ENCODE results near the gene RNH1.
A peak's percentile ranks its signal among the peaks of the same experiment; 100 is the strongest.

The RNH1 gene

GRCh38 chr11:548700-549603 lies 41.9 kb upstream of the RNH1 start:
- Histone ChIP-seq H3K4me3 (ENCODE audit: low read length) (no peak overlapping the region), H2BK5ac (ENCODE audit: low read length) (no peak overlapping the region), H3K79me1 (ENCODE audit: low read length) (no peaks in the 10 kb centered on the region), H2BK120ac (ENCODE audit: low read depth, low read length) (no peak overlapping the region), H3K27me3 (ENCODE audit: insufficient read depth, low read length, poor library complexity) (no peaks in the 10 kb centered on the region), H3K27ac (ENCODE audit: low read depth, low read length) (no peak overlapping the region), H3K56ac (ENCODE audit: low read length) (no peak overlapping the region), H3K9ac (ENCODE audit: low read length) (no peak overlapping the region), H2AK5ac (ENCODE audit: low read length) (no peak overlapping the region), H4K5ac (ENCODE audit: low read length) (no peak overlapping the region), H3K4me2 (ENCODE audit: low read length) (no peak overlapping the region), H3K18ac (ENCODE audit: low read length) (no peak overlapping the region), H3K79me2 (ENCODE audit: control insufficient read depth, insufficient read depth, low read length) (no peaks in the 10 kb centered on the region), H3K36me3 (ENCODE audit: control insufficient read depth, insufficient read depth, low read length) (no peaks in the 10 kb centered on the region), H3K4me1 (ENCODE audit: control insufficient read depth, low read depth, low read length) (no peaks in the 10 kb centered on the region), H3K4ac (ENCODE audit: low read depth, low read length) (no peak overlapping the region), H2BK15ac (replicated peaks; ENCODE audit: low read depth) (no peak overlapping the region), H3K23ac (ENCODE audit: low read length) (no peak overlapping the region), H4K8ac (ENCODE audit: low read depth, low read length) (no peak overlapping the region)
- WGBS (ENCODE audit: extremely low coverage, insufficient coverage, low lambda C conversion rate): no CpG with 5 or more reads among the region's 32 CpGs
- peak; percentile 70 for DNase-seq

- no peaks in the 10 kb centered on the region for H3K4me1 ChIP-seq (ENCODE audit: control insufficient read depth, low read depth, low read length)
- no peak overlapping the region for H4K5ac ChIP-seq (ENCODE audit: low read length)
- no peak overlapping the region for H3K56ac ChIP-seq (ENCODE audit: low read length)
- no peak overlapping the region for H3K18ac ChIP-seq (ENCODE audit: low read length)
- no peaks in the 10 kb centered on the region for H3K36me3 ChIP-seq (ENCODE audit: control insufficient read depth, insufficient read depth, low read length)
- no peak overlapping the region for H2BK15ac ChIP-seq (replicated peaks; ENCODE audit: low read depth)
- no peak overlapping the region for H2BK5ac ChIP-seq (ENCODE audit: low read length)
- no peaks in the 10 kb centered on the region for H3K79me1 ChIP-seq (ENCODE audit: low read length)
- H2BK120ac ChIP-seq (ENCODE audit: low read depth, low read length): no peak overlapping the region
- no peak overlapping the region for H3K4me3 ChIP-seq (ENCODE audit: low read length)
- no peak overlapping the region for H3K23ac ChIP-seq (ENCODE audit: low read length)
- no peak overlapping the region for H3K4ac ChIP-seq (ENCODE audit: low read depth, low read length)
- H4K8ac ChIP-seq (ENCODE audit: low read depth, low read length): no peak overlapping the region
- H3K4me2 ChIP-seq (ENCODE audit: low read length): no peak overlapping the region
- no peak overlapping the region for H3K27ac ChIP-seq (ENCODE audit: low read depth, low read length)
- H3K27me3 ChIP-seq (ENCODE audit: insufficient read depth, low read length, poor library complexity): no peaks in the 10 kb centered on the region
- H3K79me2 ChIP-seq (ENCODE audit: control insufficient read depth, insufficient read depth, low read length): no peaks in the 10 kb centered on the region
- no CpG with 5 or more reads among the region's 11 CpGs for whole genome bisulfite sequencing (ENCODE audit: extremely low coverage, insufficient coverage, low lambda C conversion rate)
- H3K9ac ChIP-seq (ENCODE audit: low read length): no peak overlapping the region
- H2AK5ac ChIP-seq (ENCODE audit: low read length): no peak overlapping the region
- no peak for DNase-seq
Observed at GRCh38 chr11:545171-545570, 38.1 kb upstream of the RNH1 start.

GRCh38 chr11:544817-545166 lies 37.8 kb upstream of the RNH1 start:
- Histone ChIP-seq H2BK120ac (ENCODE audit: low read depth, low read length) (no peak overlapping the region), H3K4me1 (ENCODE audit: control insufficient read depth, low read depth, low read length) (no peaks in the 10 kb centered on the region), H3K27me3 (ENCODE audit: insufficient read depth, low read length, poor library complexity) (no peaks in the 10 kb centered on the region), H3K27ac (ENCODE audit: low read depth, low read length) (no peak overlapping the region), H4K5ac (ENCODE audit: low read length) (no peak overlapping the region), H2BK5ac (ENCODE audit: low read length) (no peak overlapping the region), H2AK5ac (ENCODE audit: low read length) (no peak overlapping the region), H3K4me2 (ENCODE audit: low read length) (no peak overlapping the region), H3K56ac (ENCODE audit: low read length) (no peak overlapping the region), H3K18ac (ENCODE audit: low read length) (no peak overlapping the region), H3K9ac (ENCODE audit: low read length) (no peak overlapping the region), H3K4me3 (ENCODE audit: low read length) (no peak overlapping the region), H3K23ac (ENCODE audit: low read length) (no peak overlapping the region), H3K79me1 (ENCODE audit: low read length) (no peaks in the 10 kb centered on the region), H2BK15ac (replicated peaks; ENCODE audit: low read depth) (no peak overlapping the region), H3K4ac (ENCODE audit: low read depth, low read length) (no peak overlapping the region), H4K8ac (ENCODE audit: low read depth, low read length) (no peak overlapping the region), H3K36me3 (ENCODE audit: control insufficient read depth, insufficient read depth, low read length) (no peaks in the 10 kb centered on the region), H3K79me2 (ENCODE audit: control insufficient read depth, insufficient read depth, low read length) (no peaks in the 10 kb centered on the region)
- no peak for DNase-seq
- WGBS (ENCODE audit: extremely low coverage, insufficient coverage, low lambda C conversion rate): no CpG with 5 or more reads among the region's 5 CpGs

- Histone ChIP-seq H4K8ac (ENCODE audit: low read depth, low read length) (no peak overlapping the region), H3K79me1 (ENCODE audit: low read length) (no peaks in the 10 kb centered on the region), H3K23ac (ENCODE audit: low read length) (no peak overlapping the region), H3K27ac (ENCODE audit: low read depth, low read length) (no peak overlapping the region), H2BK5ac (ENCODE audit: low read length) (no peak overlapping the region), H3K9ac (ENCODE audit: low read length) (no peak overlapping the region), H2BK120ac (ENCODE audit: low read depth, low read length) (no peak overlapping the region), H3K27me3 (ENCODE audit: insufficient read depth, low read length, poor library complexity) (no peaks in the 10 kb centered on the region), H2AK5ac (ENCODE audit: low read length) (no peak overlapping the region), H2BK15ac (replicated peaks; ENCODE audit: low read depth) (no peak overlapping the region), H3K18ac (ENCODE audit: low read length) (no peak overlapping the region), H3K36me3 (ENCODE audit: control insufficient read depth, insufficient read depth, low read length) (no peaks in the 10 kb centered on the region), H3K4me3 (ENCODE audit: low read length) (no peak overlapping the region), H3K56ac (ENCODE audit: low read length) (no peak overlapping the region), H4K5ac (ENCODE audit: low read length) (no peak overlapping the region), H3K4me1 (ENCODE audit: control insufficient read depth, low read depth, low read length) (peaks cover 2% of the 10 kb centered on the region), H3K79me2 (ENCODE audit: control insufficient read depth, insufficient read depth, low read length) (no peaks in the 10 kb centered on the region), H3K4ac (ENCODE audit: low read depth, low read length) (no peak overlapping the region), H3K4me2 (ENCODE audit: low read length) (no peak overlapping the region)
- WGBS (ENCODE audit: extremely low coverage, insufficient coverage, low lambda C conversion rate): no CpG with 5 or more reads among the region's 20 CpGs
- DNase-seq: no peak
Observed at GRCh38 chr11:541433-541885, 34.4 kb upstream of the RNH1 start.

GRCh38 chr11:540583-541432 lies 33.8 kb upstream of the RNH1 start:
- Histone ChIP-seq H4K5ac (ENCODE audit: low read length) (no peak overlapping the region), H3K18ac (ENCODE audit: low read length) (no peak overlapping the region), H3K9ac (ENCODE audit: low read length) (no peak overlapping the region), H4K8ac (ENCODE audit: low read depth, low read length) (no peak overlapping the region), H3K4ac (ENCODE audit: low read depth, low read length) (no peak overlapping the region), H3K4me2 (ENCODE audit: low read length) (no peak overlapping the region), H3K56ac (ENCODE audit: low read length) (no peak overlapping the region), H3K23ac (ENCODE audit: low read length) (no peak overlapping the region), H2AK5ac (ENCODE audit: low read length) (no peak overlapping the region), H2BK120ac (ENCODE audit: low read depth, low read length) (no peak overlapping the region), H3K4me3 (ENCODE audit: low read length) (no peak overlapping the region), H3K27ac (ENCODE audit: low read depth, low read length) (no peak overlapping the region), H3K4me1 (ENCODE audit: control insufficient read depth, low read depth, low read length) (peaks cover 4% of the 10 kb centered on the region), H3K79me1 (ENCODE audit: low read length) (no peaks in the 10 kb centered on the region), H2BK15ac (replicated peaks; ENCODE audit: low read depth) (no peak overlapping the region), H3K27me3 (ENCODE audit: insufficient read depth, low read length, poor library complexity) (no peaks in the 10 kb centered on the region), H3K36me3 (ENCODE audit: control insufficient read depth, insufficient read depth, low read length) (no peaks in the 10 kb centered on the region), H2BK5ac (ENCODE audit: low read length) (no peak overlapping the region), H3K79me2 (ENCODE audit: control insufficient read depth, insufficient read depth, low read length) (no peaks in the 10 kb centered on the region)
- WGBS (ENCODE audit: extremely low coverage, insufficient coverage, low lambda C conversion rate): no CpG with 5 or more reads among the region's 23 CpGs
- no peak for DNase-seq
